ENCODE data around the gene CHD9NB.

The CHD9NB gene

DNA sequence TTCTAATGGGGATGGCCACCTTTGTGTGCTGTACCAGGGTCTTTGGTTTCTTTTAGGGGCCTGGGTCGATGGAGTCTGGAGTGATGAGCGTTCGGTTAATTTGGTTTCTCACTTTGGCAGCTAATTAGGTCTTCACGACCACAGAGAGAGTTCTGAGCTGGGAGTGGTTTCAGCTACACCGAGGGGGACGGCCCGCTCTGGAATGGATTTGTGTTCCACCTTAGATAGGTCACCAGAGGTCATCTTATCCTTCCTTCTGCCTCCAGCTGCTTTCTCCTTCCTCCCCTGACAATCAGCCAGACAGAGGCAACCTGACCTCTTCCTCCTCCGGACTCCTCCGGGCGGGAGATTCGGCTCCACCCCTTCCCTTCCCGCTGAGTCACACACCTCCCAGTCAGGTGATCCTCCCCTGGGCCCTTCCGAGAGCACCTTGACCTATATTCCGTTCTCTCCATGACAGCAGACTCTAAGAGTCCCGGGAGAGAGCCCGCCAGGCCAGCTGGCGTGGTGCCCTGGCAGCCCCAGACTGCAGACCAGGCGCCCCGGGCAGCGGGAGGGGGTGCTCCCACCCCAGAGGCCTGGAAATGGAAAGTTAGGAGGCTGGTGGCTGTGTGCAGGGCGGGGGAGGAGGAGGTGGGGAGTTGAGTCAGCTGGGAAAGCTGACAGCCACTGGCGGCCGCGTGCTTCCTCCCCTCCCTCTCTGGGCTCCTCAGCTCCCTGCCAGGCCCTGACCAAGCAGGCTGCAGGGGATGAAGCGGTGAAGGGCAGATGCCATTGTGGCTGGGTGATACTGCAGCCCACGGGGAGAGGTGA is 46.8 kb upstream of the CHD9NB start (continued):
- TF ChIP-seq, protein P1, sequence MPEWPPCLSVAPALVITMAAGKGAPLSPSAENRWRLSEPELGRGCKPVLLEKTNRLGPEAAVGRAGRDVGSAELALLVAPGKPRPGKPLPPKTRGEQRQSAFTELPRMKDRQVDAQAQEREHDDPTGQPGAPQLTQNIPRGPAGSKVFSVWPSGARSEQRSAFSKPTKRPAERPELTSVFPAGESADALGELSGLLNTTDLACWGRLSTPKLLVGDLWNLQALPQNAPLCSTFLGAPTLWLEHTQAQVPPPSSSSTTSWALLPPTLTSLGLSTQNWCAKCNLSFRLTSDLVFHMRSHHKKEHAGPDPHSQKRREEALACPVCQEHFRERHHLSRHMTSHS (tag by site-specific recombination; IDR thresholded peaks at IDR 0.05) = no peak
- no peak for TF ChIP-seq ZNF707 (tag by site-specific recombination; IDR thresholded peaks at IDR 0.05)
- TF ChIP-seq ZSCAN16 (tag by site-specific recombination; IDR thresholded peaks at IDR 0.05) = 0 out of 2 replicates have a peak, but pooled peaks have one; percentile 16
- TF ChIP-seq ZNF341 (tag by site-specific recombination; IDR thresholded peaks at IDR 0.05; ENCODE audit: low read depth) = peak; percentile 85
- TF ChIP-seq, protein P2, sequence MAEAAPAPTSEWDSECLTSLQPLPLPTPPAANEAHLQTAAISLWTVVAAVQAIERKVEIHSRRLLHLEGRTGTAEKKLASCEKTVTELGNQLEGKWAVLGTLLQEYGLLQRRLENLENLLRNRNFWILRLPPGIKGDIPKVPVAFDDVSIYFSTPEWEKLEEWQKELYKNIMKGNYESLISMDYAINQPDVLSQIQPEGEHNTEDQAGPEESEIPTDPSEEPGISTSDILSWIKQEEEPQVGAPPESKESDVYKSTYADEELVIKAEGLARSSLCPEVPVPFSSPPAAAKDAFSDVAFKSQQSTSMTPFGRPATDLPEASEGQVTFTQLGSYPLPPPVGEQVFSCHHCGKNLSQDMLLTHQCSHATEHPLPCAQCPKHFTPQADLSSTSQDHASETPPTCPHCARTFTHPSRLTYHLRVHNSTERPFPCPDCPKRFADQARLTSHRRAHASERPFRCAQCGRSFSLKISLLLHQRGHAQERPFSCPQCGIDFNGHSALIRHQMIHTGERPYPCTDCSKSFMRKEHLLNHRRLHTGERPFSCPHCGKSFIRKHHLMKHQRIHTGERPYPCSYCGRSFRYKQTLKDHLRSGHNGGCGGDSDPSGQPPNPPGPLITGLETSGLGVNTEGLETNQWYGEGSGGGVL (tag by site-specific recombination; IDR thresholded peaks at IDR 0.05) = peak; percentile 98
- no peak for TF ChIP-seq TCF7L2 (IDR thresholded peaks at IDR 0.05; ENCODE audit: borderline replicate concordance, low read depth, low read length)
- TF ChIP-seq ZNF146 (tag by site-specific recombination; IDR thresholded peaks at IDR 0.05) = no peak
- no peak for TF ChIP-seq ZNF175 (tag by site-specific recombination; IDR thresholded peaks at IDR 0.05)
- TF ChIP-seq, protein P3, sequence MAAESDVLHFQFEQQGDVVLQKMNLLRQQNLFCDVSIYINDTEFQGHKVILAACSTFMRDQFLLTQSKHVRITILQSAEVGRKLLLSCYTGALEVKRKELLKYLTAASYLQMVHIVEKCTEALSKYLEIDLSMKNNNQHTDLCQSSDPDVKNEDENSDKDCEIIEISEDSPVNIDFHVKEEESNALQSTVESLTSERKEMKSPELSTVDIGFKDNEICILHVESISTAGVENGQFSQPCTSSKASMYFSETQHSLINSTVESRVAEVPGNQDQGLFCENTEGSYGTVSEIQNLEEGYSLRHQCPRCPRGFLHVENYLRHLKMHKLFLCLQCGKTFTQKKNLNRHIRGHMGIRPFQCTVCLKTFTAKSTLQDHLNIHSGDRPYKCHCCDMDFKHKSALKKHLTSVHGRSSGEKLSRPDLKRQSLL (tag by site-specific recombination; IDR thresholded peaks at IDR 0.05) = no peak
- TF ChIP-seq, protein P4, sequence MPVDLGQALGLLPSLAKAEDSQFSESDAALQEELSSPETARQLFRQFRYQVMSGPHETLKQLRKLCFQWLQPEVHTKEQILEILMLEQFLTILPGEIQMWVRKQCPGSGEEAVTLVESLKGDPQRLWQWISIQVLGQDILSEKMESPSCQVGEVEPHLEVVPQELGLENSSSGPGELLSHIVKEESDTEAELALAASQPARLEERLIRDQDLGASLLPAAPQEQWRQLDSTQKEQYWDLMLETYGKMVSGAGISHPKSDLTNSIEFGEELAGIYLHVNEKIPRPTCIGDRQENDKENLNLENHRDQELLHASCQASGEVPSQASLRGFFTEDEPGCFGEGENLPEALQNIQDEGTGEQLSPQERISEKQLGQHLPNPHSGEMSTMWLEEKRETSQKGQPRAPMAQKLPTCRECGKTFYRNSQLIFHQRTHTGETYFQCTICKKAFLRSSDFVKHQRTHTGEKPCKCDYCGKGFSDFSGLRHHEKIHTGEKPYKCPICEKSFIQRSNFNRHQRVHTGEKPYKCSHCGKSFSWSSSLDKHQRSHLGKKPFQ (tag by site-specific recombination; IDR thresholded peaks at IDR 0.05) = 0 out of 2 replicates have a peak, but pooled peaks have one; percentile 26
- TF ChIP-seq, protein P5, sequence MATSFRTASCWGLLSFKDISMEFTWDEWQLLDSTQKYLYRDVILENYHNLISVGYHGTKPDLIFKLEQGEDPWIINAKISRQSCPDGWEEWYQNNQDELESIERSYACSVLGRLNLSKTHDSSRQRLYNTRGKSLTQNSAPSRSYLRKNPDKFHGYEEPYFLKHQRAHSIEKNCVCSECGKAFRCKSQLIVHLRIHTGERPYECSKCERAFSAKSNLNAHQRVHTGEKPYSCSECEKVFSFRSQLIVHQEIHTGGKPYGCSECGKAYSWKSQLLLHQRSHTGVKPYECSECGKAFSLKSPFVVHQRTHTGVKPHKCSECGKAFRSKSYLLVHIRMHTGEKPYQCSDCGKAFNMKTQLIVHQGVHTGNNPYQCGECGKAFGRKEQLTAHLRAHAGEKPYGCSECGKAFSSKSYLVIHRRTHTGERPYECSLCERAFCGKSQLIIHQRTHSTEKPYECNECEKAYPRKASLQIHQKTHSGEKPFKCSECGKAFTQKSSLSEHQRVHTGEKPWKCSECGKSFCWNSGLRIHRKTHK (tag by site-specific recombination; IDR thresholded peaks at IDR 0.05) = no peak
- TF ChIP-seq ZNF19 (tag by site-specific recombination; IDR thresholded peaks at IDR 0.05; ENCODE audit: low read depth) = no peak
- no peak for TF ChIP-seq ZBTB7A (tag by site-specific recombination; IDR thresholded peaks at IDR 0.05; ENCODE audit: low read depth)
- TF ChIP-seq, protein P6, sequence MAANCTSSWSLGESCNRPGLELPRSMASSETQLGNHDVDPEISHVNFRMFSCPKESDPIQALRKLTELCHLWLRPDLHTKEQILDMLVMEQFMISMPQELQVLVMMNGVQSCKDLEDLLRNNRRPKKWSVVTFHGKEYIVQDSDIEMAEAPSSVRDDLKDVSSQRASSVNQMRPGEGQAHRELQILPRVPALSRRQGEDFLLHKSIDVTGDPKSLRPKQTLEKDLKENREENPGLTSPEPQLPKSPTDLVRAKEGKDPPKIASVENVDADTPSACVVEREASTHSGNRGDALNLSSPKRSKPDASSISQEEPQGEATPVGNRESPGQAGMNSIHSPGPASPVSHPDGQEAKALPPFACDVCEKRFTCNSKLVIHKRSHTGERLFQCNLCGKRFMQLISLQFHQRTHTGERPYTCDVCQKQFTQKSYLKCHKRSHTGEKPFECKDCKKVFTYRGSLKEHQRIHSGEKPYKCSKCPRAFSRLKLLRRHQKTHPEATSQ (tag by site-specific recombination; IDR thresholded peaks at IDR 0.05) = no peak
- TF ChIP-seq ZSCAN23 (tag by site-specific recombination; IDR thresholded peaks at IDR 0.05) = no peak
- TF ChIP-seq SCRT2 (tag by site-specific recombination; IDR thresholded peaks at IDR 0.05) = no peak
- TF ChIP-seq, protein P7, sequence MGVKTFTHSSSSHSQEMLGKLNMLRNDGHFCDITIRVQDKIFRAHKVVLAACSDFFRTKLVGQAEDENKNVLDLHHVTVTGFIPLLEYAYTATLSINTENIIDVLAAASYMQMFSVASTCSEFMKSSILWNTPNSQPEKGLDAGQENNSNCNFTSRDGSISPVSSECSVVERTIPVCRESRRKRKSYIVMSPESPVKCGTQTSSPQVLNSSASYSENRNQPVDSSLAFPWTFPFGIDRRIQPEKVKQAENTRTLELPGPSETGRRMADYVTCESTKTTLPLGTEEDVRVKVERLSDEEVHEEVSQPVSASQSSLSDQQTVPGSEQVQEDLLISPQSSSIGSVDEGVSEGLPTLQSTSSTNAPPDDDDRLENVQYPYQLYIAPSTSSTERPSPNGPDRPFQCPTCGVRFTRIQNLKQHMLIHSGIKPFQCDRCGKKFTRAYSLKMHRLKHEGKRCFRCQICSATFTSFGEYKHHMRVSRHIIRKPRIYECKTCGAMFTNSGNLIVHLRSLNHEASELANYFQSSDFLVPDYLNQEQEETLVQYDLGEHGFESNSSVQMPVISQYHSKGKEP (tag by site-specific recombination; IDR thresholded peaks at IDR 0.05) = no peak
- no peak for TF ChIP-seq ZFP41 (tag by site-specific recombination; IDR thresholded peaks at IDR 0.05; ENCODE audit: borderline replicate concordance)
- TF ChIP-seq, protein P8, sequence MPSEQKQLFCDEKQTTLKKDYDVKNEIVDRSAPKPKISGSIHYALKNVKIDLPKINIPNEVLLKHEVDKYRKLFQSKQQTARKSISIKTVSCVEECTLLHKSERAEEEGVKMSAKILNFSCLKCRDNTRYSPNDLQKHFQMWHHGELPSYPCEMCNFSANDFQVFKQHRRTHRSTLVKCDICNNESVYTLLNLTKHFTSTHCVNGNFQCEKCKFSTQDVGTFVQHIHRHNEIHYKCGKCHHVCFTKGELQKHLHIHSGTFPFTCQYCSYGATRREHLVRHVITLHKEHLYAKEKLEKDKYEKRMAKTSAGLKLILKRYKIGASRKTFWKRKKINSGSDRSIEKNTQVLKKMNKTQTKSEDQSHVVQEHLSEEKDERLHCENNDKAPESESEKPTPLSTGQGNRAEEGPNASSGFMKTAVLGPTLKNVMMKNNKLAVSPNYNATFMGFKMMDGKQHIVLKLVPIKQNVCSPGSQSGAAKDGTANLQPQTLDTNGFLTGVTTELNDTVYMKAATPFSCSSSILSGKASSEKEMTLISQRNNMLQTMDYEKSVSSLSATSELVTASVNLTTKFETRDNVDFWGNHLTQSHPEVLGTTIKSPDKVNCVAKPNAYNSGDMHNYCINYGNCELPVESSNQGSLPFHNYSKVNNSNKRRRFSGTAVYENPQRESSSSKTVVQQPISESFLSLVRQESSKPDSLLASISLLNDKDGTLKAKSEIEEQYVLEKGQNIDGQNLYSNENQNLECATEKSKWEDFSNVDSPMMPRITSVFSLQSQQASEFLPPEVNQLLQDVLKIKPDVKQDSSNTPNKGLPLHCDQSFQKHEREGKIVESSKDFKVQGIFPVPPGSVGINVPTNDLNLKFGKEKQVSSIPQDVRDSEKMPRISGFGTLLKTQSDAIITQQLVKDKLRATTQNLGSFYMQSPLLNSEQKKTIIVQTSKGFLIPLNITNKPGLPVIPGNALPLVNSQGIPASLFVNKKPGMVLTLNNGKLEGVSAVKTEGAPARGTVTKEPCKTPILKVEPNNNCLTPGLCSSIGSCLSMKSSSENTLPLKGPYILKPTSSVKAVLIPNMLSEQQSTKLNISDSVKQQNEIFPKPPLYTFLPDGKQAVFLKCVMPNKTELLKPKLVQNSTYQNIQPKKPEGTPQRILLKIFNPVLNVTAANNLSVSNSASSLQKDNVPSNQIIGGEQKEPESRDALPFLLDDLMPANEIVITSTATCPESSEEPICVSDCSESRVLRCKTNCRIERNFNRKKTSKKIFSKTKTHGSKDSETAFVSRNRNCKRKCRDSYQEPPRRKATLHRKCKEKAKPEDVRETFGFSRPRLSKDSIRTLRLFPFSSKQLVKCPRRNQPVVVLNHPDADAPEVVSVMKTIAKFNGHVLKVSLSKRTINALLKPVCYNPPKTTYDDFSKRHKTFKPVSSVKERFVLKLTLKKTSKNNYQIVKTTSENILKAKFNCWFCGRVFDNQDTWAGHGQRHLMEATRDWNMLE (tag by site-specific recombination; conservative IDR thresholded peaks at IDR 0.05; ENCODE audit: low read depth) = no peak
- no peak for TF ChIP-seq ZNF560 (tag by site-specific recombination; IDR thresholded peaks at IDR 0.05; ENCODE audit: borderline replicate concordance)
- TF ChIP-seq ZBTB8A (tag by site-specific recombination; IDR thresholded peaks at IDR 0.05) = peak; percentile 56; the same call in 1 of the 2 replicates
- TF ChIP-seq ZBTB17 (tag by site-specific recombination; IDR thresholded peaks at IDR 0.05) = peak; percentile 93
- no peak for TF ChIP-seq ZNF157 (tag by site-specific recombination; IDR thresholded peaks at IDR 0.05)

Measured in HEK293 (cell line).